ENCODE results near the gene LRAT.
"Not testable (repeated sequence)": the region's sequence is repeated elsewhere in the genome, so short reads cannot be mapped to it uniquely, and the experiment has no call there.

The LRAT gene

DNA sequence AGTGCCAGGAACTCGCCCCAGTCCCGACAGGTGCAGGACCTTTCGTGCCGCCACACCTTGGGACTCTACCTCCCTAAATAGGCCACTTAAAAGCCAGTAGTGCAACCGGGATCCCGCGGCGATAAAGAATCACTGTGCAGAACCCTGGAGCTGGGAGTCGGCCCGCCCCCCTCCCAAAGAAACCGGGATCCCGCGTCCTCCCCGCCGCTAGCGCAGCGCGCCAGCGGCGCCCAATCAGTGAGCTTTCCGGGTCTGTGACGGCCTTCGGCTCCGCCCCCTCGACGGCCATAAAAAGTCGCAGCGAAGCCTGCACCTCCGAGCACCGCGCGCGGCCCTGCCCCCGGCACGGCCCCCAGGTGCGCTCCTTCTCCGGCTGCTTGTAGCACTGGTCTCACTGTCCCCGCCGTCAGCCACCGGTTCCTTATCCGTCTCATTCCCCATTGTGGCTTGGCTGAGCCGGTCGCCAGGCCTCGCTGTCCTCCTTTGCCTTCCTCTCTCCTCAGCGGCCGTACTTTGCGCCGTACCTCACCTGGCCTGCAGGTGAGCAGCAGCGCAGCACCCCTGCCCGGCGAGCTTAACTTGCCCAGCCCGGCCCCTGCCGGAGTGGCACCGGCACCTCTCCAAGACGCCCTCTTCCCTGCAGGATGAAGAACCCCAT is at the start of gene LRAT:
Gene LRAT, plus strand, starts transcription at position 318 of the 658 bp plus-strand sequence. Its CDS starts 327 bp downstream, at position 645.
- Histone ChIP-seq H3K36me3 (ENCODE audit: control insufficient read depth, insufficient read depth, low read length) (no peaks in the 10 kb centered on the region), H3K4me3 (ENCODE audit: low read length) (peak within 1 kb of the TSS; percentile 16), H3K27me3 (ENCODE audit: control insufficient read depth, insufficient read depth, low read length) (peaks cover 47% of the 10 kb centered on the region), H3K4me1 (ENCODE audit: control insufficient read depth, insufficient read depth, low read length) (peaks cover 5% of the 10 kb centered on the region), H3K9ac (ENCODE audit: low read length) (peak within 1 kb of the TSS; percentile 26), H3K9me3 (ENCODE audit: control insufficient read depth, low read length) (no peaks in the 10 kb centered on the region)

- H3K4me3 ChIP-seq (ENCODE audit: low read length), result no peak overlapping the region
- no peak overlapping the region for H3K9ac ChIP-seq (ENCODE audit: low read length)
- H3K27me3 ChIP-seq (ENCODE audit: control insufficient read depth, insufficient read depth, low read length), result no peaks in the 10 kb centered on the region
- no peaks in the 10 kb centered on the region for H3K36me3 ChIP-seq (ENCODE audit: control insufficient read depth, insufficient read depth, low read length)
- no peaks in the 10 kb centered on the region for H3K9me3 ChIP-seq (ENCODE audit: control insufficient read depth, low read length)
- no peaks in the 10 kb centered on the region for H3K4me1 ChIP-seq (ENCODE audit: control insufficient read depth, insufficient read depth, low read length)
Observed at GRCh38 chr4:154707877-154708276, 35.9 kb upstream of the LRAT start.

DNA sequence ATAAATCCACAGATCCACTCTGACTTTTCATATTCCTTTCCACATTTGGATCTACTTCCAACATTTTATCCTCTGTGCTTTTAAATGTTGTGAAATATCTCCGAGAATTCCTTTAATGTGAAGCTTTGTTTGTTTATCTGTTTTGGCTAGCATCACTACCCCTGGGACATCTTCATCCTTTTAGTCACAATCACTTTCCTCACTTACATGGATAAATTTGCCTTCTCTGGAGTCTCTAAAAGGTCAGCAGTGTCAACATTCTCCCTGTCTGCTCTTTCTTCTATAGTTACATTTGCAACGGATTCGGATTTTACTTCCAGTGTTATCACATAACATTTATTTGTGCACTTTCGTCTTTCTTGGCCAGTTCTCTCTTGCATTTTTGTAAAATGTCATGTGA is 34.2 kb upstream of the LRAT start:
- Histone ChIP-seq H3K9ac (ENCODE audit: low read length) (no peak overlapping the region), H3K9me3 (ENCODE audit: control insufficient read depth, low read length) (no peaks in the 10 kb centered on the region), H3K4me1 (ENCODE audit: control insufficient read depth, insufficient read depth, low read length) (no peaks in the 10 kb centered on the region), H3K27me3 (ENCODE audit: control insufficient read depth, insufficient read depth, low read length) (no peaks in the 10 kb centered on the region), H3K4me3 (ENCODE audit: low read length) (no peak overlapping the region), H3K36me3 (ENCODE audit: control insufficient read depth, insufficient read depth, low read length) (no peaks in the 10 kb centered on the region)

DNA sequence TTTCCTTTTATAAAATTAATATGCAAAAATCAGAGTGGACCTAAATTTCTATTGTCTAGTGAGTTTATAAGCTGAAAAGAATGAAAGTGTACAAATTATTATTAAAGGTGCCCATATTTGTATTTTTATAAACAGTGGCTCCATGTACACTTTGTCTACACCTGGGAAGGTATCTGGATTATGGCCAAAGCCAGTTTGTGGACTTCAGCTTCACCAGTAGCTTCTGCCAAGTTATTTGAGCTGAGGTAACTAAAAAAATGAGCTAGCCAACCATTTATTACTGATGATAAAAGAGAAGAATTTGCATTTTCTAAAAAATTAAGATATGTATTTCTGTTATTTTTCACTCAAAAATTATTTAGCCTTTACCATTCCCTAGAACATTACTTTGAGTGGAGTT is 32.3 kb upstream of the LRAT start:
- Histone ChIP-seq H3K4me3 (ENCODE audit: low read length) (no peak overlapping the region), H3K36me3 (ENCODE audit: control insufficient read depth, insufficient read depth, low read length) (no peaks in the 10 kb centered on the region)

GRCh38 chr4:154714339-154715040 is 29.3 kb upstream of the LRAT start:
- Histone ChIP-seq H3K4me3 (ENCODE audit: low read length) (no peak overlapping the region), H3K36me3 (ENCODE audit: control insufficient read depth, insufficient read depth, low read length) (no peaks in the 10 kb centered on the region), H3K27me3 (ENCODE audit: control insufficient read depth, insufficient read depth, low read length) (no peaks in the 10 kb centered on the region), H3K9ac (ENCODE audit: low read length) (no peak overlapping the region), H3K4me1 (ENCODE audit: control insufficient read depth, insufficient read depth, low read length) (no peaks in the 10 kb centered on the region), H3K9me3 (ENCODE audit: control insufficient read depth, low read length) (no peaks in the 10 kb centered on the region)

More for the DNA sequence above, 32.3 kb upstream of the LRAT start:
- Histone ChIP-seq H3K9me3 (ENCODE audit: control insufficient read depth, low read length) (no peaks in the 10 kb centered on the region), H3K9ac (ENCODE audit: low read length) (no peak overlapping the region), H3K27me3 (ENCODE audit: control insufficient read depth, insufficient read depth, low read length) (no peaks in the 10 kb centered on the region), H3K4me1 (ENCODE audit: control insufficient read depth, insufficient read depth, low read length) (no peaks in the 10 kb centered on the region)

GRCh38 chr4:154719087-154719486 is 24.7 kb upstream of the LRAT start:
- H3K27me3 ChIP-seq (ENCODE audit: control insufficient read depth, insufficient read depth, low read length), result no peaks in the 10 kb centered on the region
- H3K4me3 ChIP-seq (ENCODE audit: low read length), result no peak overlapping the region
- H3K36me3 ChIP-seq (ENCODE audit: control insufficient read depth, insufficient read depth, low read length), result no peaks in the 10 kb centered on the region
- no peaks in the 10 kb centered on the region for H3K9me3 ChIP-seq (ENCODE audit: control insufficient read depth, low read length)
- no peak overlapping the region for H3K9ac ChIP-seq (ENCODE audit: low read length)
- no peaks in the 10 kb centered on the region for H3K4me1 ChIP-seq (ENCODE audit: control insufficient read depth, insufficient read depth, low read length)

DNA sequence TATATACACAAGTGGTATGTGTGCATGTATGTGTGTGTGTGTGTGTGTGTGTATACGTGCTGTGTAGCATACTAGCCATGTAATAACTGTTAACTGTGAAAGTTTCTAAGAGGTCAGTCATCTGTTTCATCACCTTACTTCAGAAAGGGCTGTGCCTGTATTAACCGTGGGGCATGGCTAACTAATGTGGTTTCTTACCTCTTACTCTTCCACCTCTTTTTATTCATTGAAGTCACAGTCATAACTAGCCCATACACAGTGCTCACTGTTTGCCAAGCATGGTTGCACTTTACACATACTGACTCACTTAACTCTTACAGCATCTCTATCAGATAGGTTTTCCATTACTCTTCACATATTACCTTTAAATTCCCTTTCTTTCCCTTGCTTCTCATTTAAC is 23.7 kb upstream of the LRAT start:
- H3K4me3 ChIP-seq (ENCODE audit: low read length), result no peak overlapping the region
- no peak overlapping the region for H3K9ac ChIP-seq (ENCODE audit: low read length)
- no peaks in the 10 kb centered on the region for H3K27me3 ChIP-seq (ENCODE audit: control insufficient read depth, insufficient read depth, low read length)
- H3K4me1 ChIP-seq (ENCODE audit: control insufficient read depth, insufficient read depth, low read length), result no peaks in the 10 kb centered on the region
- H3K36me3 ChIP-seq (ENCODE audit: control insufficient read depth, insufficient read depth, low read length), result no peaks in the 10 kb centered on the region
- H3K9me3 ChIP-seq (ENCODE audit: control insufficient read depth, low read length), result no peaks in the 10 kb centered on the region

GRCh38 chr4:154720618-154721267 is 23.1 kb upstream of the LRAT start:
- H3K9ac ChIP-seq (ENCODE audit: low read length), result no peak overlapping the region

GRCh38 chr4:154722262-154722661 is 21.5 kb upstream of the LRAT start:
- Histone ChIP-seq H3K4me3 (ENCODE audit: low read length) (no peak overlapping the region), H3K9me3 (ENCODE audit: control insufficient read depth, low read length) (no peaks in the 10 kb centered on the region), H3K36me3 (ENCODE audit: control insufficient read depth, insufficient read depth, low read length) (no peaks in the 10 kb centered on the region), H3K27me3 (ENCODE audit: control insufficient read depth, insufficient read depth, low read length) (no peaks in the 10 kb centered on the region), H3K4me1 (ENCODE audit: control insufficient read depth, insufficient read depth, low read length) (no peaks in the 10 kb centered on the region), H3K9ac (ENCODE audit: low read length) (no peak overlapping the region)

More at GRCh38 chr4:154720618-154721267, 23.1 kb upstream of the LRAT start:
- Histone ChIP-seq H3K9me3 (ENCODE audit: control insufficient read depth, low read length) (no peaks in the 10 kb centered on the region), H3K4me3 (ENCODE audit: low read length) (no peak overlapping the region), H3K36me3 (ENCODE audit: control insufficient read depth, insufficient read depth, low read length) (no peaks in the 10 kb centered on the region), H3K27me3 (ENCODE audit: control insufficient read depth, insufficient read depth, low read length) (no peaks in the 10 kb centered on the region), H3K4me1 (ENCODE audit: control insufficient read depth, insufficient read depth, low read length) (no peaks in the 10 kb centered on the region)

GRCh38 chr4:154723601-154724000 is 20.2 kb upstream of the LRAT start:
- not testable (repeated sequence) for H3K27me3 ChIP-seq (ENCODE audit: control insufficient read depth, insufficient read depth, low read length); H3K9ac ChIP-seq (ENCODE audit: low read length); H3K9me3 ChIP-seq (ENCODE audit: control insufficient read depth, low read length); H3K4me1 ChIP-seq (ENCODE audit: control insufficient read depth, insufficient read depth, low read length); H3K36me3 ChIP-seq (ENCODE audit: control insufficient read depth, insufficient read depth, low read length); H3K4me3 ChIP-seq (ENCODE audit: low read length)

GRCh38 chr4:154727540-154727939 is 16.3 kb upstream of the LRAT start:
- Histone ChIP-seq H3K9me3 (ENCODE audit: control insufficient read depth, low read length) (no peaks in the 10 kb centered on the region), H3K4me1 (ENCODE audit: control insufficient read depth, insufficient read depth, low read length) (no peaks in the 10 kb centered on the region), H3K36me3 (ENCODE audit: control insufficient read depth, insufficient read depth, low read length) (no peaks in the 10 kb centered on the region), H3K9ac (ENCODE audit: low read length) (no peak overlapping the region), H3K27me3 (ENCODE audit: control insufficient read depth, insufficient read depth, low read length) (no peaks in the 10 kb centered on the region), H3K4me3 (ENCODE audit: low read length) (no peak overlapping the region)

- H3K4me1 ChIP-seq (ENCODE audit: control insufficient read depth, insufficient read depth, low read length), result no peaks in the 10 kb centered on the region
- H3K9me3 ChIP-seq (ENCODE audit: control insufficient read depth, low read length), result no peaks in the 10 kb centered on the region
- H3K9ac ChIP-seq (ENCODE audit: low read length), result no peak overlapping the region
- H3K36me3 ChIP-seq (ENCODE audit: control insufficient read depth, insufficient read depth, low read length), result no peaks in the 10 kb centered on the region
- H3K27me3 ChIP-seq (ENCODE audit: control insufficient read depth, insufficient read depth, low read length), result no peaks in the 10 kb centered on the region
- H3K4me3 ChIP-seq (ENCODE audit: low read length), result no peak overlapping the region
Observed at GRCh38 chr4:154731756-154732155, 12.0 kb upstream of the LRAT start.
